GM18508 (cell line): ENCODE data around the gene C2orf42.
A peak's percentile ranks its signal among the peaks of the same experiment; 100 is the strongest.
"Not testable (repeated sequence)": the region's sequence is repeated elsewhere in the genome, so short reads cannot be mapped to it uniquely, and the experiment has no call there.

Source experiments
- ATAC-seq: cut with Tn5 transposase; IDR thresholded peaks from one replicate; pipeline ENCODE4 v1.9.1; 2021; ENCODE audit warnings: moderate number of reproducible peaks; ENCODE audit not compliant: insufficient read depth, unreplicated experiment

C2orf42 gene

GRCh38 chr2:70181363-70181956, 9.4 kb downstream of the C2orf42 start:
- ATAC-seq: no peak

GRCh38 chr2:70173520-70173919, 17.3 kb downstream of the C2orf42 start:
- no peak for ATAC-seq

GRCh38 chr2:70169654-70170245, 21.1 kb downstream of the C2orf42 start:
- not testable (repeated sequence) for ATAC-seq

GRCh38 chr2:70161069-70161534, 29.7 kb downstream of the C2orf42 start:
- ATAC-seq: no peak

GRCh38 chr2:70160545-70160944, 30.3 kb downstream of the C2orf42 start:
- no peak for ATAC-seq

GRCh38 chr2:70149130-70149686, 41.6 kb downstream of the C2orf42 start:
- ATAC-seq: not testable (repeated sequence)

- ATAC-seq: not testable (repeated sequence)
Measured at GRCh38 chr2:70148211-70148760, 42.5 kb downstream of the C2orf42 start.

GRCh38 chr2:70145851-70146739, 44.7 kb downstream of the C2orf42 start:
- ATAC-seq: no peak

GRCh38 chr2:70145144-70145490, 45.7 kb downstream of the C2orf42 start:
- ATAC-seq: no peak

GRCh38 chr2:70144443-70145143, 46.2 kb downstream of the C2orf42 start:
- ATAC-seq: no peak

- no peak for ATAC-seq
Measured at GRCh38 chr2:70143314-70144150, 47.3 kb downstream of the C2orf42 start.

- ATAC-seq: peak; percentile 51
Measured at GRCh38 chr2:70142590-70143313, 48.1 kb downstream of the C2orf42 start.

- ATAC-seq: no peak
Measured at GRCh38 chr2:70141902-70142589, 48.8 kb downstream of the C2orf42 start.

GRCh38 chr2:70141212-70141901, 49.5 kb downstream of the C2orf42 start:
- ATAC-seq: peak; percentile 39

- no peak for ATAC-seq
Measured at GRCh38 chr2:70140791-70141211, 50.0 kb downstream of the C2orf42 start.

- not testable (repeated sequence) for ATAC-seq
Measured at GRCh38 chr2:70134323-70134983, 56.4 kb downstream of the C2orf42 start.
